ENCODE measurements around the gene BMP2.

DNA sequence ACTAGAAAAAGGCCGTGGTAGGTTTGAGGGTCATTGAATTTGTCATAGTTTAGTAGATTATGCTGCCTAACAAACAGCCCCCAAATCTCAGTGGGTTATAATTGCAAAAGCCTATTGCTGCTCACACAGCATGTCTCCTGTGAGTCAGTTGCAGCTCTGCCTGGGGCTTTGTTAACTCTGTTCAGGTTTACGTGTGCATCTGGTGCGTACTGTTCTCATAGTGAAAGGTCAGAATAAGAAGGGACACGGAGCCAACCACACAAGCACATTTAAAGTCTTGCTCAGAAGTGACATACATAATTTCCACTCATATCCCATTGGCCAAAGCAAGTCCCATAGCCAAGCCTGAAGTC, 48.1 kb upstream of the BMP2 start:
- TF ChIP-seq, protein P1, sequence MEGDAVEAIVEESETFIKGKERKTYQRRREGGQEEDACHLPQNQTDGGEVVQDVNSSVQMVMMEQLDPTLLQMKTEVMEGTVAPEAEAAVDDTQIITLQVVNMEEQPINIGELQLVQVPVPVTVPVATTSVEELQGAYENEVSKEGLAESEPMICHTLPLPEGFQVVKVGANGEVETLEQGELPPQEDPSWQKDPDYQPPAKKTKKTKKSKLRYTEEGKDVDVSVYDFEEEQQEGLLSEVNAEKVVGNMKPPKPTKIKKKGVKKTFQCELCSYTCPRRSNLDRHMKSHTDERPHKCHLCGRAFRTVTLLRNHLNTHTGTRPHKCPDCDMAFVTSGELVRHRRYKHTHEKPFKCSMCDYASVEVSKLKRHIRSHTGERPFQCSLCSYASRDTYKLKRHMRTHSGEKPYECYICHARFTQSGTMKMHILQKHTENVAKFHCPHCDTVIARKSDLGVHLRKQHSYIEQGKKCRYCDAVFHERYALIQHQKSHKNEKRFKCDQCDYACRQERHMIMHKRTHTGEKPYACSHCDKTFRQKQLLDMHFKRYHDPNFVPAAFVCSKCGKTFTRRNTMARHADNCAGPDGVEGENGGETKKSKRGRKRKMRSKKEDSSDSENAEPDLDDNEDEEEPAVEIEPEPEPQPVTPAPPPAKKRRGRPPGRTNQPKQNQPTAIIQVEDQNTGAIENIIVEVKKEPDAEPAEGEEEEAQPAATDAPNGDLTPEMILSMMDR (IDR thresholded peaks at IDR 0.05; ENCODE audit: low read length): no peak
- no peak for TF ChIP-seq EZH2 (optimal IDR thresholded peaks at IDR 0.05; ENCODE audit: low read depth, low read length)

Data from MM.1S (cell line).